Measurements from ENCODE around the gene GIGYF2. TPM values are rescaled to one million over a fixed set of nuclear protein-coding genes. Genes with fewer than 3 reads are reported as not detected.

Gene GIGYF2
- polyA plus RNA-seq, 1 of the 3 experiments (the other 2 are of a cell fraction) = 12.8 TPM

DNA sequence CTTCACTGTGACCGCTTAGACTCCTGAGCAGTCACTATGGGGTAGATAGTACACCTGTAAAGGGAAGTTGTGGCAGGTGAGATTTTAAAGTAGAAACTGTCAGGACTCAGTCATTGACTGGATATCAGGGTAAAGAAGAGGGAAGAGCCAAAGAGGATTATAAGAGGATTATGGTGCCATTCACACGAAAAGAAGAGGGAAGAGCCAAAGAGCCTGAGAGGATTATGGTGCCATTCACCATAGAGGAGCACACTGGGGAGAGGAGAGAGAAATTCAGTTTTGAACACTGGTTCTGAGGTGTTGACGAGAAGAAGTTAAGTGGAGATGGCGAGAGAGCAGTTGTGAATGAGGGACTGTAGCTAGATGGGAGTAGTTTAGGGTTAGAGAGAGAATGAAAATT, 96.1 kb downstream of the GIGYF2 start:
- H3F3A ChIP-seq (replicated peaks; ENCODE audit: insufficient read depth) = peaks cover 6% of the 10 kb centered on the region
- H3K27ac ChIP-seq (ENCODE audit: low read depth in 2 of 2, low read length in 1 of 2) = no peak overlapping the region
- no peak overlapping the region for H3K4me2 ChIP-seq
- H3K9me3 ChIP-seq = no peaks in the 10 kb centered on the region
- 94% methylated on average over 4 of the region's 4 CpGs for WGBS (ENCODE audit: low lambda C conversion rate)
- no peak for DNase-seq
- no peak overlapping the region for H3K9ac ChIP-seq
- H3K9me2 ChIP-seq = no peaks in the 10 kb centered on the region
- H3K27me3 ChIP-seq (ENCODE audit: insufficient read depth) = no peaks in the 10 kb centered on the region
- peaks cover 60 to 85% of the 10 kb centered on the region in 2 experiments for H3K36me3 ChIP-seq (replicated peaks in 1 of 2; ENCODE audit: control insufficient read depth in 1 of 2, insufficient read depth in 2 of 2, low read length in 1 of 2)
- H4K20me1 ChIP-seq (ENCODE audit: insufficient read depth) = no peaks in the 10 kb centered on the region
- no peak overlapping the region for H2AFZ ChIP-seq (ENCODE audit: low read depth)
- ChIA-PET POLR2A (no interaction called here), CTCF (no interaction called here)
- H3K79me2 ChIP-seq (ENCODE audit: insufficient read depth) = no peaks in the 10 kb centered on the region; the same call in 1 of the 2 replicates
- H3K4me1 ChIP-seq (ENCODE audit: control insufficient read depth in 1 of 2, insufficient read depth in 2 of 2, low read depth in 1 of 2, low read length in 1 of 2) = no peaks in the 10 kb centered on the region
- no peak overlapping the region for H3K4me3 ChIP-seq (ENCODE audit: low read depth in 2 of 2, low read length in 1 of 2)
- TF ChIP-seq ELF1 (IDR thresholded peaks at IDR 0.05) = no peak
- TF ChIP-seq EP300 (IDR thresholded peaks at IDR 0.05; ENCODE audit: borderline replicate concordance in 1 of 2, low read depth in 1 of 2, low read length in 1 of 2) = no peak

DNA sequence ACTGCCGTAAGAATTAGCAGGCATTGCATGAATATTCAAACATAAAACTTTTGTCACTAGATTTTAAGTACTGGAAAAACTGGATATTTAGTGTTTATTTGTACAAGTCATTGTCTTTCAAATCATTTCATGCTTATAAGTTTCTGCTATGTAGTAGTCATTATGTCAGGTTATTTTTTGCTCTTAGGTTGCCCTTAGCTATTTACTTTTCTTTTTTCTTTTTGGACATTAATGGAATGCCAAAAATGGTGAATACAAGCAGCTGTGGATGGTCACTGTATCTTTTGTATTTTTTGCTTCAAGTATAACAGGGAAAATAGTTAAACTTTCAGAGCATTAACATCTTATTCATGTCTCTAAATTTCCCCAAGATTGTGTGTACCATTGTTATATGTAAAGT, 97.8 kb downstream of the GIGYF2 start:
- H3K36me3 ChIP-seq (replicated peaks in 1 of 2; ENCODE audit: control insufficient read depth in 1 of 2, insufficient read depth in 2 of 2, low read length in 1 of 2) = peaks cover 57 to 68% of the 10 kb centered on the region in 2 experiments
- H4K20me1 ChIP-seq (ENCODE audit: insufficient read depth) = no peaks in the 10 kb centered on the region
- H3K79me2 ChIP-seq (ENCODE audit: insufficient read depth) = no peaks in the 10 kb centered on the region; the same call in 1 of the 2 replicates
- no peak for DNase-seq
- no peaks in the 10 kb centered on the region for H3K27me3 ChIP-seq (ENCODE audit: insufficient read depth)
- no peaks in the 10 kb centered on the region for H3F3A ChIP-seq (replicated peaks; ENCODE audit: insufficient read depth)
- no peak overlapping the region for H3K9ac ChIP-seq
- H3K4me1 ChIP-seq (ENCODE audit: control insufficient read depth in 1 of 2, insufficient read depth in 2 of 2, low read depth in 1 of 2, low read length in 1 of 2) = no peaks in the 10 kb centered on the region
- ChIA-PET POLR2A (no interaction called here), CTCF (interaction anchor here (0.7 to 0.8 kb wide), 2 partner anchors 9 to 11 kb away, joined by 3 read pairs; no protein-coding TSS in a partner anchor)
- H3K27ac ChIP-seq (ENCODE audit: low read depth in 2 of 2, low read length in 1 of 2) = no peak overlapping the region
- no peak overlapping the region for H3K4me3 ChIP-seq (ENCODE audit: low read depth in 2 of 2, low read length in 1 of 2)
- H3K9me2 ChIP-seq = no peaks in the 10 kb centered on the region
- no peak overlapping the region for H3K4me2 ChIP-seq
- TF ChIP-seq EZH2phosphoT487 (IDR thresholded peaks at IDR 0.05; ENCODE audit: borderline replicate concordance, low read depth) (no peak), RAD21 (IDR thresholded peaks at IDR 0.05; ENCODE audit: low read length) (no peak), RXRA (IDR thresholded peaks at IDR 0.05; ENCODE audit: borderline replicate concordance, low read depth) (no peak), RCOR1 (IDR thresholded peaks at IDR 0.05; ENCODE audit: low read length) (no peak), NFIC (IDR thresholded peaks at IDR 0.05; ENCODE audit: borderline replicate concordance) (no peak), RFX5 (IDR thresholded peaks at IDR 0.05; ENCODE audit: low read length) (no peak), TAF1 (IDR thresholded peaks at IDR 0.05; ENCODE audit: borderline replicate concordance, low read depth, low read length) (no peak), EP300 (IDR thresholded peaks at IDR 0.05; ENCODE audit: borderline replicate concordance in 1 of 2, low read depth in 1 of 2, low read length in 1 of 2) (no peak), NRF1 (IDR thresholded peaks at IDR 0.05; ENCODE audit: low read depth, low read length) (no peak), TCF12 (IDR thresholded peaks at IDR 0.05) (no peak)
- TF ChIP-seq, protein P1, sequence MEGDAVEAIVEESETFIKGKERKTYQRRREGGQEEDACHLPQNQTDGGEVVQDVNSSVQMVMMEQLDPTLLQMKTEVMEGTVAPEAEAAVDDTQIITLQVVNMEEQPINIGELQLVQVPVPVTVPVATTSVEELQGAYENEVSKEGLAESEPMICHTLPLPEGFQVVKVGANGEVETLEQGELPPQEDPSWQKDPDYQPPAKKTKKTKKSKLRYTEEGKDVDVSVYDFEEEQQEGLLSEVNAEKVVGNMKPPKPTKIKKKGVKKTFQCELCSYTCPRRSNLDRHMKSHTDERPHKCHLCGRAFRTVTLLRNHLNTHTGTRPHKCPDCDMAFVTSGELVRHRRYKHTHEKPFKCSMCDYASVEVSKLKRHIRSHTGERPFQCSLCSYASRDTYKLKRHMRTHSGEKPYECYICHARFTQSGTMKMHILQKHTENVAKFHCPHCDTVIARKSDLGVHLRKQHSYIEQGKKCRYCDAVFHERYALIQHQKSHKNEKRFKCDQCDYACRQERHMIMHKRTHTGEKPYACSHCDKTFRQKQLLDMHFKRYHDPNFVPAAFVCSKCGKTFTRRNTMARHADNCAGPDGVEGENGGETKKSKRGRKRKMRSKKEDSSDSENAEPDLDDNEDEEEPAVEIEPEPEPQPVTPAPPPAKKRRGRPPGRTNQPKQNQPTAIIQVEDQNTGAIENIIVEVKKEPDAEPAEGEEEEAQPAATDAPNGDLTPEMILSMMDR (IDR thresholded peaks at IDR 0.05) = no peak
- TF ChIP-seq, protein P2, sequence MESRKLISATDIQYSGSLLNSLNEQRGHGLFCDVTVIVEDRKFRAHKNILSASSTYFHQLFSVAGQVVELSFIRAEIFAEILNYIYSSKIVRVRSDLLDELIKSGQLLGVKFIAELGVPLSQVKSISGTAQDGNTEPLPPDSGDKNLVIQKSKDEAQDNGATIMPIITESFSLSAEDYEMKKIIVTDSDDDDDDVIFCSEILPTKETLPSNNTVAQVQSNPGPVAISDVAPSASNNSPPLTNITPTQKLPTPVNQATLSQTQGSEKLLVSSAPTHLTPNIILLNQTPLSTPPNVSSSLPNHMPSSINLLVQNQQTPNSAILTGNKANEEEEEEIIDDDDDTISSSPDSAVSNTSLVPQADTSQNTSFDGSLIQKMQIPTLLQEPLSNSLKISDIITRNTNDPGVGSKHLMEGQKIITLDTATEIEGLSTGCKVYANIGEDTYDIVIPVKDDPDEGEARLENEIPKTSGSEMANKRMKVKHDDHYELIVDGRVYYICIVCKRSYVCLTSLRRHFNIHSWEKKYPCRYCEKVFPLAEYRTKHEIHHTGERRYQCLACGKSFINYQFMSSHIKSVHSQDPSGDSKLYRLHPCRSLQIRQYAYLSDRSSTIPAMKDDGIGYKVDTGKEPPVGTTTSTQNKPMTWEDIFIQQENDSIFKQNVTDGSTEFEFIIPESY (IDR thresholded peaks at IDR 0.05; ENCODE audit: borderline replicate concordance, low read depth) = no peak
- TF ChIP-seq, protein P3, sequence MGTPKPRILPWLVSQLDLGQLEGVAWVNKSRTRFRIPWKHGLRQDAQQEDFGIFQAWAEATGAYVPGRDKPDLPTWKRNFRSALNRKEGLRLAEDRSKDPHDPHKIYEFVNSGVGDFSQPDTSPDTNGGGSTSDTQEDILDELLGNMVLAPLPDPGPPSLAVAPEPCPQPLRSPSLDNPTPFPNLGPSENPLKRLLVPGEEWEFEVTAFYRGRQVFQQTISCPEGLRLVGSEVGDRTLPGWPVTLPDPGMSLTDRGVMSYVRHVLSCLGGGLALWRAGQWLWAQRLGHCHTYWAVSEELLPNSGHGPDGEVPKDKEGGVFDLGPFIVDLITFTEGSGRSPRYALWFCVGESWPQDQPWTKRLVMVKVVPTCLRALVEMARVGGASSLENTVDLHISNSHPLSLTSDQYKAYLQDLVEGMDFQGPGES (IDR thresholded peaks at IDR 0.05; ENCODE audit: low read depth, low read length) = no peak
- TF ChIP-seq, protein P4, sequence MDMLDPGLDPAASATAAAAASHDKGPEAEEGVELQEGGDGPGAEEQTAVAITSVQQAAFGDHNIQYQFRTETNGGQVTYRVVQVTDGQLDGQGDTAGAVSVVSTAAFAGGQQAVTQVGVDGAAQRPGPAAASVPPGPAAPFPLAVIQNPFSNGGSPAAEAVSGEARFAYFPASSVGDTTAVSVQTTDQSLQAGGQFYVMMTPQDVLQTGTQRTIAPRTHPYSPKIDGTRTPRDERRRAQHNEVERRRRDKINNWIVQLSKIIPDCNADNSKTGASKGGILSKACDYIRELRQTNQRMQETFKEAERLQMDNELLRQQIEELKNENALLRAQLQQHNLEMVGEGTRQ (IDR thresholded peaks at IDR 0.05; ENCODE audit: borderline replicate concordance, low read depth, low read length) = no peak
- no peaks in the 10 kb centered on the region for H3K9me3 ChIP-seq
- WGBS (ENCODE audit: low lambda C conversion rate) = 100% methylated on average over 1 of the region's 1 CpG
- no peak overlapping the region for H2AFZ ChIP-seq (ENCODE audit: low read depth)
